Duodenal mucosa (tissue), 2 donors: ENCODE results near the gene NPEPL1.
A peak's percentile ranks its signal among the peaks of the same experiment; 100 is the strongest.

Source experiments
- H3K27ac ChIP-seq: one replicate; pipeline ENCODE4 v1.7.0; 2013; ENCODE audit warnings: low read depth, low read length
- H3K27me3 ChIP-seq, 2 donors: one replicate each; pipeline ENCODE4 v1.7.0; 2013; ENCODE audit warnings: low read length in 2 of 2, control low read depth in 1 of 2; ENCODE audit not compliant: insufficient read depth in 2 of 2, control insufficient read depth in 1 of 2
- H3K36me3 ChIP-seq, 2 donors: one replicate each; pipeline ENCODE4 v1.7.0; 2013; ENCODE audit warnings: low read length in 2 of 2, control low read depth in 1 of 2; ENCODE audit not compliant: insufficient read depth in 2 of 2, control insufficient read depth in 1 of 2
- H3K4me1 ChIP-seq, 2 donors: one replicate each; pipeline ENCODE4 v1.7.0; 2013; ENCODE audit warnings: low read length in 2 of 2, control low read depth in 1 of 2; ENCODE audit not compliant: insufficient read depth in 2 of 2, control insufficient read depth in 1 of 2
- H3K4me3 ChIP-seq, 2 donors: one replicate each; pipeline ENCODE4 v1.7.0; 2013; ENCODE audit warnings: low read length in 2 of 2, low read depth in 1 of 2
- H3K9ac ChIP-seq, 2 donors: one replicate each; pipeline ENCODE4 v1.7.0; 2013; ENCODE audit warnings: low read length in 2 of 2, low read depth in 1 of 2
- H3K9me3 ChIP-seq, 2 donors: one replicate each; pipeline ENCODE4 v1.7.0; 2013; ENCODE audit warnings: low read length in 2 of 2, control low read depth in 1 of 2; ENCODE audit not compliant: control insufficient read depth in 1 of 2

The NPEPL1 gene

GRCh38 chr20:58657986-58658385 is 34.6 kb upstream of the NPEPL1 start:
- Histone ChIP-seq H3K27ac (no peak overlapping the region), H3K9ac (no peak overlapping the region), H3K4me3 (no peak overlapping the region), H3K9me3 (no peaks in the 10 kb centered on the region), H3K4me1 (peaks cover 33 to 44% of the 10 kb centered on the region in 2 donors), H3K36me3 (peaks cover 6 to 15% of the 10 kb centered on the region in 2 donors), H3K27me3 (no peaks in the 10 kb centered on the region)

- Histone ChIP-seq H3K36me3 (peaks cover 6 to 16% of the 10 kb centered on the region in 2 donors), H3K9me3 (no peaks in the 10 kb centered on the region), H3K9ac (no peak overlapping the region), H3K4me1 (peaks cover 25 to 36% of the 10 kb centered on the region in 2 donors), H3K4me3 (peak overlapping the region in 1 of 2 donors; percentile 4), H3K27ac (no peak overlapping the region), H3K27me3 (no peaks in the 10 kb centered on the region)
Observed at GRCh38 chr20:58658760-58659159, 33.8 kb upstream of the NPEPL1 start.

GRCh38 chr20:58659841-58660240 is 32.8 kb upstream of the NPEPL1 start:
- H3K27me3 ChIP-seq, result no peaks in the 10 kb centered on the region
- H3K9me3 ChIP-seq, result no peaks in the 10 kb centered on the region
- no peak overlapping the region for H3K27ac ChIP-seq
- H3K4me1 ChIP-seq, result peaks cover 22 to 29% of the 10 kb centered on the region in 2 donors
- H3K4me3 ChIP-seq, result no peak overlapping the region
- no peak overlapping the region for H3K9ac ChIP-seq
- H3K36me3 ChIP-seq, result peaks cover 6 to 17% of the 10 kb centered on the region in 2 donors

- no peak overlapping the region for H3K27ac ChIP-seq
- no peaks in the 10 kb centered on the region for H3K27me3 ChIP-seq
- peaks cover 6 to 24% of the 10 kb centered on the region in 2 donors for H3K36me3 ChIP-seq
- no peak overlapping the region for H3K4me3 ChIP-seq
- no peaks in the 10 kb centered on the region for H3K9me3 ChIP-seq
- H3K4me1 ChIP-seq, result peaks cover 18% of the 10 kb centered on the region in 2 donors
- H3K9ac ChIP-seq, result no peak overlapping the region
Observed at GRCh38 chr20:58660855-58661597, 31.6 kb upstream of the NPEPL1 start.

- Histone ChIP-seq H3K36me3 (peaks cover 6 to 24% of the 10 kb centered on the region in 2 donors), H3K27me3 (no peaks in the 10 kb centered on the region), H3K4me3 (no peak overlapping the region), H3K9me3 (no peaks in the 10 kb centered on the region), H3K27ac (no peak overlapping the region), H3K9ac (no peak overlapping the region), H3K4me1 (peaks cover 10 to 12% of the 10 kb centered on the region in 2 donors)
Observed at GRCh38 chr20:58661598-58662473, 30.8 kb upstream of the NPEPL1 start.

GRCh38 chr20:58664331-58664730 is 28.3 kb upstream of the NPEPL1 start:
- Histone ChIP-seq H3K27me3 (no peaks in the 10 kb centered on the region), H3K27ac (no peak overlapping the region), H3K4me3 (no peak overlapping the region), H3K4me1 (no peaks in the 10 kb centered on the region), H3K9me3 (no peaks in the 10 kb centered on the region), H3K36me3 (peaks cover 14 to 43% of the 10 kb centered on the region in 2 donors), H3K9ac (no peak overlapping the region)

- Histone ChIP-seq H3K9me3 (no peaks in the 10 kb centered on the region), H3K4me3 (no peak overlapping the region), H3K9ac (no peak overlapping the region), H3K36me3 (peaks cover 19 to 48% of the 10 kb centered on the region in 2 donors), H3K4me1 (no peaks in the 10 kb centered on the region), H3K27me3 (no peaks in the 10 kb centered on the region), H3K27ac (no peak overlapping the region)
Observed at GRCh38 chr20:58664883-58665282, 27.7 kb upstream of the NPEPL1 start.

- Histone ChIP-seq H3K4me3 (no peak overlapping the region), H3K9ac (no peak overlapping the region), H3K36me3 (peaks cover 20 to 54% of the 10 kb centered on the region in 2 donors), H3K27me3 (no peaks in the 10 kb centered on the region), H3K9me3 (no peaks in the 10 kb centered on the region), H3K4me1 (no peaks in the 10 kb centered on the region), H3K27ac (no peak overlapping the region)
Observed at GRCh38 chr20:58665606-58666005, 27.0 kb upstream of the NPEPL1 start.

- Histone ChIP-seq H3K9me3 (no peaks in the 10 kb centered on the region), H3K9ac (no peak overlapping the region), H3K4me3 (no peak overlapping the region), H3K27ac (no peak overlapping the region), H3K36me3 (peaks cover 22 to 54% of the 10 kb centered on the region in 2 donors), H3K4me1 (no peaks in the 10 kb centered on the region), H3K27me3 (no peaks in the 10 kb centered on the region)
Observed at GRCh38 chr20:58666702-58667101, 25.9 kb upstream of the NPEPL1 start.

- Histone ChIP-seq H3K27me3 (no peaks in the 10 kb centered on the region), H3K9me3 (no peaks in the 10 kb centered on the region), H3K4me1 (no peaks in the 10 kb centered on the region), H3K9ac (no peak overlapping the region), H3K27ac (no peak overlapping the region), H3K4me3 (no peak overlapping the region), H3K36me3 (peaks cover 24 to 55% of the 10 kb centered on the region in 2 donors)
Observed at GRCh38 chr20:58667975-58668374, 24.6 kb upstream of the NPEPL1 start.
